HEK293 (cell line): ENCODE results near the gene FLT4.

Source experiments
- CTCF ChIP-seq: fragments of 450-650 bp; formaldehyde crosslinking; IDR thresholded peaks from 2 replicates; pipeline ENCODE4 v1.5.1; 2016; ENCODE audit warnings: missing biosample characterization, missing genetic modification characterization
- TF ChIP-seq, protein P1 (sequence below): IDR thresholded peaks from 2 replicates; pipeline ENCODE4 v1.6.1; 2011; ENCODE audit warnings: mild to moderate bottlenecking, low read depth, low read length, borderline replicate concordance

DNA sequence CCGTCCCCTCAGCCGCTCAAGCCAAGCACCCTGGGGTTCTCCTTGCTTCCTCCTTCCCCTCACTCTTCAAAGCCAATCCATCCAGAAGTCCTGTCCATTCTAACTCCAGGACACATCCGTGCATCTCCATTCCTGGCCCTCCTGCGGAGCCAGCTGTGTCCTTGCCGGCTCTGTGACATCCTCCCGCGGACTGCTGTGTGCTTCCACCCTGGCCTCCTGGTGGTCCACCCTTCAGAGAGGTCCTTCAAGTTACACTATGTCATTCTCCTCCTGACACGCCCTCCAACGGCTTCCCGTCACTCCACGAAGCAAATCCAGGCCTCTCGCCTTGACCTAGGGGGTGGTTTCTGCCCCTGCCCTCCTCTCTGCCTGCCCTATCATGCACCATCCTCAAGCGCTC, 45.1 kb downstream of the FLT4 start:
- TF ChIP-seq, protein P1, sequence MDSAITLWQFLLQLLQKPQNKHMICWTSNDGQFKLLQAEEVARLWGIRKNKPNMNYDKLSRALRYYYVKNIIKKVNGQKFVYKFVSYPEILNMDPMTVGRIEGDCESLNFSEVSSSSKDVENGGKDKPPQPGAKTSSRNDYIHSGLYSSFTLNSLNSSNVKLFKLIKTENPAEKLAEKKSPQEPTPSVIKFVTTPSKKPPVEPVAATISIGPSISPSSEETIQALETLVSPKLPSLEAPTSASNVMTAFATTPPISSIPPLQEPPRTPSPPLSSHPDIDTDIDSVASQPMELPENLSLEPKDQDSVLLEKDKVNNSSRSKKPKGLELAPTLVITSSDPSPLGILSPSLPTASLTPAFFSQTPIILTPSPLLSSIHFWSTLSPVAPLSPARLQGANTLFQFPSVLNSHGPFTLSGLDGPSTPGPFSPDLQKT, result no peak
- no peak for TF ChIP-seq CTCF (tag by site-specific recombination)
